Measurements from ENCODE around the gene RIBC2.

GRCh38 chr22:45468872-45469271 lies 55.4 kb downstream of the RIBC2 start:
- TF ChIP-seq CTCF (optimal IDR thresholded peaks at IDR 0.05 in 1 of 3, IDR thresholded peaks at IDR 0.05 in 1 of 3, conservative IDR thresholded peaks at IDR 0.05 in 1 of 3; ENCODE audit: extremely low read depth in 1 of 3, insufficient read depth in 2 of 3, low read length in 3 of 3) (no peak), EZH2 (IDR thresholded peaks at IDR 0.05; ENCODE audit: low read length) (no peak)

All from keratinocyte (primary cell).